ENCODE measurements around the gene AFAP1. TPM values are rescaled to one million over a fixed set of nuclear protein-coding genes. Genes with fewer than 3 reads are reported as not detected.

The AFAP1 gene
- total and polyA plus RNA-seq, 2 donors (not counting 3 experiments of a cell fraction or from before 2014, with no cell fraction given): 32.3 to 103 TPM

- Histone ChIP-seq H3K27me3 (ENCODE audit: control insufficient read depth in 2 of 2, insufficient read depth in 2 of 2, low read length in 2 of 2) (no peaks in the 10 kb centered on the region), H2AFZ (ENCODE audit: low read depth, low read length) (no peak overlapping the region), H3K4me3 (replicated peaks in 1 of 3; ENCODE audit: insufficient read depth in 1 of 3, low read depth in 1 of 3, low read length in 3 of 3) (no peak overlapping the region), H3K9me1 (replicated peaks; ENCODE audit: control insufficient read depth, extremely low read depth, insufficient read depth, low read length) (no peaks in the 10 kb centered on the region), H3K9me3 (replicated peaks; ENCODE audit: control insufficient read depth, insufficient read depth, low read length) (no peaks in the 10 kb centered on the region), H3K27ac (ENCODE audit: insufficient read depth, low read depth, low read length) (peak overlapping the region; percentile 32), H3K4me2 (ENCODE audit: insufficient read depth, low read length) (peak overlapping the region; percentile 25), H3K79me2 (ENCODE audit: control insufficient read depth, insufficient read depth, low read length) (peaks cover 49% of the 10 kb centered on the region), H3K4me1 (ENCODE audit: control insufficient read depth, extremely low read depth, insufficient read depth, low read length) (peaks cover 16% of the 10 kb centered on the region), H3K36me3 (ENCODE audit: control insufficient read depth in 2 of 2, extremely low read depth in 1 of 2, insufficient read depth in 2 of 2, low read length in 2 of 2) (peaks cover 24 to 28% of the 10 kb centered on the region in 2 experiments), H3K9ac (replicated peaks; ENCODE audit: extremely low read depth, insufficient read depth, low read length) (peak overlapping the region; percentile 1), H4K20me1 (replicated peaks; ENCODE audit: control insufficient read depth, extremely low read depth, insufficient read depth, low read length) (no peaks in the 10 kb centered on the region)
- no peak for TF ChIP-seq POLR2AphosphoS5 (IDR thresholded peaks at IDR 0.05; ENCODE audit: insufficient read depth, low read depth, low read length)
- no peak for TF ChIP-seq JUN (IDR thresholded peaks at IDR 0.05; ENCODE audit: borderline replicate concordance, insufficient read depth, insufficient read length, low read depth)
- TF ChIP-seq MYC (IDR thresholded peaks at IDR 0.05; ENCODE audit: low read depth, low read length): no peak
- TF ChIP-seq FOS (IDR thresholded peaks at IDR 0.05; ENCODE audit: borderline replicate concordance, insufficient read depth, low read length): no peak
- peak; percentile 27 for TF ChIP-seq POLR2A (IDR thresholded peaks at IDR 0.05; ENCODE audit: low read depth, low read length)
- TF ChIP-seq GATA2 (IDR thresholded peaks at IDR 0.05; ENCODE audit: insufficient read depth, insufficient read length, low read depth, low read length): no peak
- dilution Hi-C loops (cut with MboI; ENCODE audit: extremely low pct_ligation_motif_present, low sequenced_read_pairs): no loop called here
- BruUV-seq (replicated peaks): no TSS peak
- intact Hi-C loops (cut with micrococcal nuclease): loop anchor here (1.0 kb wide), 1 partner anchor 11 kb away; no protein-coding TSS in a partner anchor
- DNase-seq (ENCODE audit: low read depth, low spot score) (peak; percentile 69), FAIRE-seq (peak; percentile 87)
- CTCF ChIA-PET: interaction anchor here (0.7 to 5.4 kb wide), 6 partner anchors 9 to 73 kb away, joined by 3 to 46 read pairs (median 4); no protein-coding TSS in a partner anchor
- POLR2A ChIA-PET: no interaction called here
Observed at GRCh38 chr4:7792616-7793015, 147.0 kb downstream of the AFAP1 start.

DNA sequence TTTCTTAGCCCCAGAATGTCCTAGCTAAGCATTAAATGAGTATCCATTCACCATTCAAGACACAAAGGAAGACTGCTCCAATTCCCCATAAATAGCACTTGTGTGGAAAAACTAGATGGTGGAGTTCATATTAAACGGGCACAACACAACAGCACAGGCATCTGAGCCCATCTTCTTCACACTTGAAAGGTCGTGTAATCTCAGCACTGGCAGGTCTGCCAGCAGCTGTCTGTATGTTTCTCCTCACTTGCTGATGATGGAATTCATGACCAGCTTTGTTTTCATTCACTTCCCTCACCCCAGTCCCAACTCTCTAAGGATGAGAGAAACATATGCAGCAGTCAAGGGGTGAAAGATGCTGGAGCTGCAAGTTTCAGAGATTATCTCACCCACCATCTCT, 148.7 kb downstream of the AFAP1 start:
- Histone ChIP-seq H3K27ac (ENCODE audit: insufficient read depth, low read depth, low read length) (no peak overlapping the region), H3K9me1 (replicated peaks; ENCODE audit: control insufficient read depth, extremely low read depth, insufficient read depth, low read length) (no peaks in the 10 kb centered on the region), H3K4me1 (ENCODE audit: control insufficient read depth, extremely low read depth, insufficient read depth, low read length) (peaks cover 23% of the 10 kb centered on the region), H3K4me2 (ENCODE audit: insufficient read depth, low read length) (no peak overlapping the region), H3K9me3 (replicated peaks; ENCODE audit: control insufficient read depth, insufficient read depth, low read length) (no peaks in the 10 kb centered on the region), H3K36me3 (ENCODE audit: control insufficient read depth in 2 of 2, extremely low read depth in 1 of 2, insufficient read depth in 2 of 2, low read length in 2 of 2) (peaks cover 24 to 27% of the 10 kb centered on the region in 2 experiments), H4K20me1 (replicated peaks; ENCODE audit: control insufficient read depth, extremely low read depth, insufficient read depth, low read length) (no peaks in the 10 kb centered on the region), H3K79me2 (ENCODE audit: control insufficient read depth, insufficient read depth, low read length) (peaks cover 58% of the 10 kb centered on the region), H2AFZ (ENCODE audit: low read depth, low read length) (no peak overlapping the region), H3K27me3 (ENCODE audit: control insufficient read depth in 2 of 2, insufficient read depth in 2 of 2, low read length in 2 of 2) (no peaks in the 10 kb centered on the region), H3K4me3 (replicated peaks in 1 of 3; ENCODE audit: insufficient read depth in 1 of 3, low read depth in 1 of 3, low read length in 3 of 3) (no peak overlapping the region), H3K9ac (replicated peaks; ENCODE audit: extremely low read depth, insufficient read depth, low read length) (no peak overlapping the region)
- FAIRE-seq: no peak
- ChIA-PET CTCF (no interaction called here), POLR2A (no interaction called here)
- no TSS peak for BruUV-seq (replicated peaks)
- intact Hi-C loops (cut with micrococcal nuclease) (no loop called here), dilution Hi-C loops (cut with MboI; ENCODE audit: extremely low pct_ligation_motif_present, low sequenced_read_pairs) (no loop called here)
- no peak for TF ChIP-seq MYC (IDR thresholded peaks at IDR 0.05; ENCODE audit: low read depth, low read length)
- TF ChIP-seq MAX (IDR thresholded peaks at IDR 0.05; ENCODE audit: insufficient read depth, insufficient read length): no peak
- no peak for TF ChIP-seq EZH2 (IDR thresholded peaks at IDR 0.05; ENCODE audit: borderline replicate concordance, low read depth, low read length, severe bottlenecking)
- no peak for TF ChIP-seq FOS (IDR thresholded peaks at IDR 0.05; ENCODE audit: borderline replicate concordance, insufficient read depth, low read length)
- no peak for TF ChIP-seq JUN (IDR thresholded peaks at IDR 0.05; ENCODE audit: borderline replicate concordance, insufficient read depth, insufficient read length, low read depth)
- TF ChIP-seq, protein P1, sequence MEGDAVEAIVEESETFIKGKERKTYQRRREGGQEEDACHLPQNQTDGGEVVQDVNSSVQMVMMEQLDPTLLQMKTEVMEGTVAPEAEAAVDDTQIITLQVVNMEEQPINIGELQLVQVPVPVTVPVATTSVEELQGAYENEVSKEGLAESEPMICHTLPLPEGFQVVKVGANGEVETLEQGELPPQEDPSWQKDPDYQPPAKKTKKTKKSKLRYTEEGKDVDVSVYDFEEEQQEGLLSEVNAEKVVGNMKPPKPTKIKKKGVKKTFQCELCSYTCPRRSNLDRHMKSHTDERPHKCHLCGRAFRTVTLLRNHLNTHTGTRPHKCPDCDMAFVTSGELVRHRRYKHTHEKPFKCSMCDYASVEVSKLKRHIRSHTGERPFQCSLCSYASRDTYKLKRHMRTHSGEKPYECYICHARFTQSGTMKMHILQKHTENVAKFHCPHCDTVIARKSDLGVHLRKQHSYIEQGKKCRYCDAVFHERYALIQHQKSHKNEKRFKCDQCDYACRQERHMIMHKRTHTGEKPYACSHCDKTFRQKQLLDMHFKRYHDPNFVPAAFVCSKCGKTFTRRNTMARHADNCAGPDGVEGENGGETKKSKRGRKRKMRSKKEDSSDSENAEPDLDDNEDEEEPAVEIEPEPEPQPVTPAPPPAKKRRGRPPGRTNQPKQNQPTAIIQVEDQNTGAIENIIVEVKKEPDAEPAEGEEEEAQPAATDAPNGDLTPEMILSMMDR (IDR thresholded peaks at IDR 0.05; ENCODE audit: extremely low read depth in 1 of 2, insufficient read depth in 1 of 2, low read depth in 1 of 2, low read length in 2 of 2): no peak
- no peak for TF ChIP-seq POLR2A (IDR thresholded peaks at IDR 0.05; ENCODE audit: low read depth, low read length)
- TF ChIP-seq POLR2AphosphoS5 (IDR thresholded peaks at IDR 0.05; ENCODE audit: insufficient read depth, low read depth, low read length): no peak
- no peak for TF ChIP-seq GATA2 (IDR thresholded peaks at IDR 0.05; ENCODE audit: insufficient read depth, insufficient read length, low read depth, low read length)
- DNase-seq (ENCODE audit: low read depth, low spot score): no peak
